T-helper 1 cell treated with Interleukin-12 subunit alpha and Interleukin-12 subunit beta and Interleukin-4 antibody, amounts not matched to agents 30 ng/mL and 1 ng/mL, for 36 hours (primary cell): ENCODE results near the gene EFNB2. TPM values are rescaled to one million over a fixed set of nuclear protein-coding genes. Genes with fewer than 3 reads are reported as not detected.

Experiments
- intact Hi-C: fragments of 100-400 bp; cut with micrococcal nuclease; formaldehyde crosslinking; loops from one replicate; pipeline ENCODE4 v1.15.1; 2024
- total RNA-seq: library from RNA; stranded (reverse); gene quantifications from 2 replicates; pipeline ENCODE4 v1.2.3, GENCODE V29; 2022

EFNB2 gene
- total RNA-seq, 1 donor from 2014 or later: 0.12 TPM

GRCh38 chr13:106462710-106463109 lies 72.8 kb downstream of the EFNB2 start:
- intact Hi-C loops: no loop called here

GRCh38 chr13:106455777-106456176 lies 79.7 kb downstream of the EFNB2 start:
- intact Hi-C loops: no loop called here

GRCh38 chr13:106455190-106455589 lies 80.3 kb downstream of the EFNB2 start:
- intact Hi-C loops: no loop called here

- intact Hi-C loops: no loop called here
These were observed 82.4 kb downstream of the EFNB2 start for GRCh38 chr13:106453101-106453500.

GRCh38 chr13:106450991-106451390 lies 84.5 kb downstream of the EFNB2 start:
- intact Hi-C loops: no loop called here

- intact Hi-C loops: no loop called here
These were observed 86.4 kb downstream of the EFNB2 start for GRCh38 chr13:106449096-106449495.

- intact Hi-C loops: no loop called here
These were observed 89.5 kb downstream of the EFNB2 start for GRCh38 chr13:106445996-106446395.

GRCh38 chr13:106443607-106444322 lies 91.7 kb downstream of the EFNB2 start:
- intact Hi-C loops: no loop called here

GRCh38 chr13:106440866-106441265 lies 94.6 kb downstream of the EFNB2 start:
- intact Hi-C loops: no loop called here

Other genes with a start within 250 kb of the EFNB2 start
- 86.3 and 86.4 TPM in 2 replicates for gene ARGLU1, start 32.5 kb upstream of the EFNB2 start, total RNA-seq